HCT116 (cell line): ENCODE measurements around the gene FBXL13.

Experiments
- EGR1 ChIP-seq: IDR thresholded peaks from 2 replicates; pipeline ENCODE4 v1.6.1; 2012; ENCODE audit warnings: low read depth
- EZH2 ChIP-seq: fragments of 200-600 bp; sonication (generic); IDR thresholded peaks from 2 replicates; pipeline ENCODE4 v1.6.1; 2017; ENCODE audit warnings: antibody characterized with exemption, mixed run types
- EZH2phosphoT487 ChIP-seq: fragments of 200-600 bp; IDR thresholded peaks from 2 replicates; pipeline ENCODE4 v1.6.1; 2018; ENCODE audit warnings: antibody characterized with exemption, borderline replicate concordance
- JUND ChIP-seq: IDR thresholded peaks from 2 replicates; pipeline ENCODE4 v1.6.1; 2012
- POLR2A ChIP-seq: IDR thresholded peaks from 2 replicates; pipeline ENCODE4 v1.7.0; 2011; ENCODE audit warnings: borderline replicate concordance; ENCODE audit not compliant: insufficient read depth, insufficient read length; ENCODE audit errors: extremely low read depth
- POLR2AphosphoS5 ChIP-seq: IDR thresholded peaks from 2 replicates; pipeline ENCODE4 v1.6.1; 2011; ENCODE audit warnings: mild to moderate bottlenecking, low read depth, low read length, moderate library complexity
- RAD21 ChIP-seq: IDR thresholded peaks from 2 replicates; pipeline ENCODE4 v1.6.1; 2012; ENCODE audit warnings: low read depth, mild to moderate bottlenecking
- SP1 ChIP-seq: IDR thresholded peaks from 2 replicates; pipeline ENCODE4 v1.6.1; 2012; ENCODE audit warnings: low read depth
- SRF ChIP-seq: IDR thresholded peaks from 2 replicates; pipeline ENCODE4 v1.6.1; 2012; ENCODE audit warnings: low read depth
- ZNF274 ChIP-seq: fragments of 200-500 bp; sonication (Bioruptor generic); IDR thresholded peaks from 2 replicates; pipeline ENCODE4 v1.6.1; 2014; ENCODE audit warnings: mild to moderate bottlenecking, low read depth, low read length, inconsistent platforms
- TF ChIP-seq, protein P1 (sequence below), 3 experiments: fragments of 200-600 bp in 1 of 3; sonication (generic) in 1 of 3; IDR thresholded peaks in 2 of 3; conservative IDR thresholded peaks in 1 of 3; 2 replicates each; pipeline ENCODE4 v1.5.1; 2012 to 2017; ENCODE audit warnings: low read depth in 2 of 3, low read length in 2 of 3, antibody characterized with exemption in 1 of 3, borderline replicate concordance in 1 of 3, control low read depth in 1 of 3, mild to moderate bottlenecking in 1 of 3, mixed read lengths in 1 of 3, mixed run types in 1 of 3, moderate library complexity in 1 of 3; ENCODE audit not compliant: insufficient read depth in 1 of 3
- TF ChIP-seq, protein P2 (sequence below): IDR thresholded peaks from 2 replicates; pipeline ENCODE4 v1.6.1; 2012
- TF ChIP-seq, protein P3 (sequence below): IDR thresholded peaks from 2 replicates; pipeline ENCODE4 v1.6.1; 2012
- TF ChIP-seq, protein P4 (sequence below): IDR thresholded peaks from 2 replicates; pipeline ENCODE4 v1.6.1; 2012; ENCODE audit warnings: low read depth

DNA sequence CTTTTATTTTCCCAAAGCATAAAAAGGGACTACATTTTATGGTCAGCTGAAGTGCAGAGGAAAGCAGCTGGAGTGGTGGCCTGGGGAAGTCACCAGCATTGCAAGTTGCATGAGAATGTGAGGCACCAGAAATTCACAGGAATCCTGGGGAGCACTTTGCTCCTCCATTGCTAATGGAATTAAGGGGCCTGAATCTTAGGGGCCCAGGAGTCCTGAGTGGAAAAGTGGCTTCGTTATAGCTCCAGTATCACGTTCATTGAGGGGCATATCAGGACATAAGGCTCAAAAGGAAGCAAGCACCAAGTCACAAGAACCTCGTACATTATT lies 214.8 kb downstream of the FBXL13 start:
- TF ChIP-seq, protein P1, sequence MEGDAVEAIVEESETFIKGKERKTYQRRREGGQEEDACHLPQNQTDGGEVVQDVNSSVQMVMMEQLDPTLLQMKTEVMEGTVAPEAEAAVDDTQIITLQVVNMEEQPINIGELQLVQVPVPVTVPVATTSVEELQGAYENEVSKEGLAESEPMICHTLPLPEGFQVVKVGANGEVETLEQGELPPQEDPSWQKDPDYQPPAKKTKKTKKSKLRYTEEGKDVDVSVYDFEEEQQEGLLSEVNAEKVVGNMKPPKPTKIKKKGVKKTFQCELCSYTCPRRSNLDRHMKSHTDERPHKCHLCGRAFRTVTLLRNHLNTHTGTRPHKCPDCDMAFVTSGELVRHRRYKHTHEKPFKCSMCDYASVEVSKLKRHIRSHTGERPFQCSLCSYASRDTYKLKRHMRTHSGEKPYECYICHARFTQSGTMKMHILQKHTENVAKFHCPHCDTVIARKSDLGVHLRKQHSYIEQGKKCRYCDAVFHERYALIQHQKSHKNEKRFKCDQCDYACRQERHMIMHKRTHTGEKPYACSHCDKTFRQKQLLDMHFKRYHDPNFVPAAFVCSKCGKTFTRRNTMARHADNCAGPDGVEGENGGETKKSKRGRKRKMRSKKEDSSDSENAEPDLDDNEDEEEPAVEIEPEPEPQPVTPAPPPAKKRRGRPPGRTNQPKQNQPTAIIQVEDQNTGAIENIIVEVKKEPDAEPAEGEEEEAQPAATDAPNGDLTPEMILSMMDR (IDR thresholded peaks at IDR 0.05 in 2 of 3, conservative IDR thresholded peaks at IDR 0.05 in 1 of 3; ENCODE audit: borderline replicate concordance in 1 of 3, insufficient read depth in 1 of 3, low read depth in 2 of 3, low read length in 2 of 3) = no peak
- TF ChIP-seq SRF (no peak), RAD21 (no peak), EZH2 (no peak), POLR2AphosphoS5 (no peak), ZNF274 (no peak), SP1 (no peak), POLR2A (no peak), EGR1 (no peak), EZH2phosphoT487 (no peak), JUND (no peak)
- TF ChIP-seq, protein P2, sequence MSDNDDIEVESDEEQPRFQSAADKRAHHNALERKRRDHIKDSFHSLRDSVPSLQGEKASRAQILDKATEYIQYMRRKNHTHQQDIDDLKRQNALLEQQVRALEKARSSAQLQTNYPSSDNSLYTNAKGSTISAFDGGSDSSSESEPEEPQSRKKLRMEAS = no peak
- TF ChIP-seq, protein P3, sequence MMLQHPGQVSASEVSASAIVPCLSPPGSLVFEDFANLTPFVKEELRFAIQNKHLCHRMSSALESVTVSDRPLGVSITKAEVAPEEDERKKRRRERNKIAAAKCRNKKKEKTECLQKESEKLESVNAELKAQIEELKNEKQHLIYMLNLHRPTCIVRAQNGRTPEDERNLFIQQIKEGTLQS = no peak
- TF ChIP-seq, protein P4, sequence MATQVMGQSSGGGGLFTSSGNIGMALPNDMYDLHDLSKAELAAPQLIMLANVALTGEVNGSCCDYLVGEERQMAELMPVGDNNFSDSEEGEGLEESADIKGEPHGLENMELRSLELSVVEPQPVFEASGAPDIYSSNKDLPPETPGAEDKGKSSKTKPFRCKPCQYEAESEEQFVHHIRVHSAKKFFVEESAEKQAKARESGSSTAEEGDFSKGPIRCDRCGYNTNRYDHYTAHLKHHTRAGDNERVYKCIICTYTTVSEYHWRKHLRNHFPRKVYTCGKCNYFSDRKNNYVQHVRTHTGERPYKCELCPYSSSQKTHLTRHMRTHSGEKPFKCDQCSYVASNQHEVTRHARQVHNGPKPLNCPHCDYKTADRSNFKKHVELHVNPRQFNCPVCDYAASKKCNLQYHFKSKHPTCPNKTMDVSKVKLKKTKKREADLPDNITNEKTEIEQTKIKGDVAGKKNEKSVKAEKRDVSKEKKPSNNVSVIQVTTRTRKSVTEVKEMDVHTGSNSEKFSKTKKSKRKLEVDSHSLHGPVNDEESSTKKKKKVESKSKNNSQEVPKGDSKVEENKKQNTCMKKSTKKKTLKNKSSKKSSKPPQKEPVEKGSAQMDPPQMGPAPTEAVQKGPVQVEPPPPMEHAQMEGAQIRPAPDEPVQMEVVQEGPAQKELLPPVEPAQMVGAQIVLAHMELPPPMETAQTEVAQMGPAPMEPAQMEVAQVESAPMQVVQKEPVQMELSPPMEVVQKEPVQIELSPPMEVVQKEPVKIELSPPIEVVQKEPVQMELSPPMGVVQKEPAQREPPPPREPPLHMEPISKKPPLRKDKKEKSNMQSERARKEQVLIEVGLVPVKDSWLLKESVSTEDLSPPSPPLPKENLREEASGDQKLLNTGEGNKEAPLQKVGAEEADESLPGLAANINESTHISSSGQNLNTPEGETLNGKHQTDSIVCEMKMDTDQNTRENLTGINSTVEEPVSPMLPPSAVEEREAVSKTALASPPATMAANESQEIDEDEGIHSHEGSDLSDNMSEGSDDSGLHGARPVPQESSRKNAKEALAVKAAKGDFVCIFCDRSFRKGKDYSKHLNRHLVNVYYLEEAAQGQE = no peak
